Gastrocnemius medialis (tissue), 4 donors: ENCODE measurements around the gene ESF1. TPM values are rescaled to one million over a fixed set of nuclear protein-coding genes. Genes with fewer than 3 reads are reported as not detected.
A peak's percentile ranks its signal among the peaks of the same experiment; 100 is the strongest.

Experiments used
- ATAC-seq, 2 donors: fragments of 150-250 bp; one replicate each; pipeline ENCODE4 v1.9.1; 2016
- DNase-seq, 2 donors: peaks; one replicate each; pipeline ENCODE4 v3.0.0-alpha.2; 2019
- H3K27ac ChIP-seq, 4 donors: fragments of 200-600 bp; sonication (generic); 1 replicate in 1 of 4; 2 replicates in 3 of 4; pipeline ENCODE4 v1.5.1; 2016 to 2018; ENCODE audit warnings: mild to moderate bottlenecking in 2 of 4, moderate library complexity in 1 of 4
- H3K27me3 ChIP-seq, 3 donors: fragments of 200-600 bp; sonication (generic) in 2 of 3; 1 replicate in 1 of 3; 2 replicates in 2 of 3; pipeline versions ENCODE4 v1.5.1 to v1.6.0; 2016 to 2019; ENCODE audit warnings: mild to moderate bottlenecking in 1 of 3, moderate library complexity in 1 of 3
- H3K36me3 ChIP-seq, 2 donors: fragments of 200-600 bp; sonication (generic) in 1 of 2; one replicate each; pipeline ENCODE4 v1.5.1; 2017 to 2018
- H3K4me1 ChIP-seq, 2 donors: fragments of 200-600 bp; sonication (generic) in 1 of 2; one replicate each; pipeline ENCODE4 v1.5.1; 2016 to 2017; ENCODE audit warnings: mild to moderate bottlenecking in 2 of 2
- H3K4me3 ChIP-seq, 4 donors: fragments of 200-600 bp; sonication (generic) in 3 of 4; 1 replicate in 1 of 4; 2 replicates in 3 of 4; pipeline ENCODE4 v1.5.1; 2016 to 2019; ENCODE audit warnings: mild to moderate bottlenecking in 2 of 4
- H3K9me3 ChIP-seq, 3 donors: fragments of 200-600 bp; sonication (generic) in 2 of 3; 1 replicate in 1 of 3; 2 replicates in 2 of 3; pipeline ENCODE4 v1.5.1; 2016 to 2019
- POLR2A ChIP-seq, 2 donors: fragments of 450-650 bp; IDR thresholded peaks; one replicate each; pipeline ENCODE4 v1.6.1; 2017; ENCODE audit warnings: antibody characterized with exemption in 2 of 2, mild to moderate bottlenecking in 2 of 2, moderate library complexity in 2 of 2
- in situ Hi-C, 4 donors: fragments of 200-750 bp; cut with MboI; loops; one replicate each; pipeline versions ENCODE4 v1.15.0 to v1.8.0; 2017; ENCODE audit warnings: low sequenced_read_pairs in 4 of 4
- intact Hi-C: fragments of 100-400 bp; cut with DNase I; formaldehyde crosslinking; loops from one replicate; pipeline ENCODE4 v1.15.1; 2023; ENCODE audit warnings: low total_unique reads
- total RNA-seq, 4 donors: library from RNA; depleted of rRNA; stranded (reverse); fragments of >200 nt; gene quantifications; one replicate each; pipeline versions ENCODE4 v1.1.0 to v1.2.3, GENCODE V29; 2016
- TF ChIP-seq, protein P1 (sequence below), 5 experiments: fragments of 450-650 bp in 3 of 5; fragments of 200-600 bp in 2 of 5; sonication (generic) in 2 of 5; IDR thresholded peaks in 4 of 5; conservative IDR thresholded peaks in 1 of 5; 1 replicate in 4 of 5; 2 replicates in 1 of 5; pipeline ENCODE4 v1.5.1; 2016 to 2019; ENCODE audit warnings: antibody characterized with exemption in 5 of 5, mild to moderate bottlenecking in 3 of 5, moderate library complexity in 3 of 5

Gene ESF1
- total RNA-seq, 4 donors from 2014 or later = 8.6 to 12.2 (median 10.8) TPM

- ATAC-seq = no peak
- H3K4me1 ChIP-seq = peaks cover 0 to 4% of the 10 kb centered on the region in 2 donors
- intact Hi-C loops (no loop called here), in situ Hi-C loops (no loop called here)
- no peak for DNase-seq
- H3K27me3 ChIP-seq = no peaks in the 10 kb centered on the region
- peaks cover 0 to 59% of the 10 kb centered on the region in 2 donors for H3K36me3 ChIP-seq
- H3K4me3 ChIP-seq = no peak overlapping the region
- H3K9me3 ChIP-seq = no peaks in the 10 kb centered on the region
- H3K27ac ChIP-seq = peak overlapping the region in 1 of 4 donors; percentile 19
- no peak for TF ChIP-seq POLR2A (IDR thresholded peaks at IDR 0.05)
- TF ChIP-seq, protein P1, sequence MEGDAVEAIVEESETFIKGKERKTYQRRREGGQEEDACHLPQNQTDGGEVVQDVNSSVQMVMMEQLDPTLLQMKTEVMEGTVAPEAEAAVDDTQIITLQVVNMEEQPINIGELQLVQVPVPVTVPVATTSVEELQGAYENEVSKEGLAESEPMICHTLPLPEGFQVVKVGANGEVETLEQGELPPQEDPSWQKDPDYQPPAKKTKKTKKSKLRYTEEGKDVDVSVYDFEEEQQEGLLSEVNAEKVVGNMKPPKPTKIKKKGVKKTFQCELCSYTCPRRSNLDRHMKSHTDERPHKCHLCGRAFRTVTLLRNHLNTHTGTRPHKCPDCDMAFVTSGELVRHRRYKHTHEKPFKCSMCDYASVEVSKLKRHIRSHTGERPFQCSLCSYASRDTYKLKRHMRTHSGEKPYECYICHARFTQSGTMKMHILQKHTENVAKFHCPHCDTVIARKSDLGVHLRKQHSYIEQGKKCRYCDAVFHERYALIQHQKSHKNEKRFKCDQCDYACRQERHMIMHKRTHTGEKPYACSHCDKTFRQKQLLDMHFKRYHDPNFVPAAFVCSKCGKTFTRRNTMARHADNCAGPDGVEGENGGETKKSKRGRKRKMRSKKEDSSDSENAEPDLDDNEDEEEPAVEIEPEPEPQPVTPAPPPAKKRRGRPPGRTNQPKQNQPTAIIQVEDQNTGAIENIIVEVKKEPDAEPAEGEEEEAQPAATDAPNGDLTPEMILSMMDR (IDR thresholded peaks at IDR 0.05 in 4 of 5, conservative IDR thresholded peaks at IDR 0.05 in 1 of 5) = no peak
These were observed 24.7 kb upstream of the ESF1 start for GRCh38 chr20:13809373-13809772.

DNA sequence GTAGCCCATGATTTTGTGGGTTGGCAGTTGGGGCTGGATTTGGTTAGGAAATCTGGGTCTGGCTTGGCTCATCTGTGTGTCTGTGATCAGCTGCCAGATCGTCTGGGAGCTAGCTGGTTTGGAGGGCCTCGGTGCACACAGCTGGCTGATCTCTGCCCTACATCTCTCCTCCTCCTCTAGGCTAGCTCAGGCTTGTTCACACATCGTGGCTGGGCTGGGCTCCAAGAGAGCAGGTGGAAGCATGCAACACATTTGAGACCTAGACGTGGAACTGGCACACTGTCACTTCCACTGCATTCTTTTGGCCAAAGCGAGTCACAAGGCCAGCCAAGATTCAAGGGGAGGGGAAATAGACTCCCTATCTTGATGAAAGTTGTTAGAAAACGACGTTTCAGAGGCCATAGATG, 16.0 kb upstream of the ESF1 start:
- no peaks in the 10 kb centered on the region for H3K27me3 ChIP-seq
- TF ChIP-seq, protein P1 (IDR thresholded peaks at IDR 0.05 in 4 of 5, conservative IDR thresholded peaks at IDR 0.05 in 1 of 5) = no peak
- no peak for TF ChIP-seq POLR2A (IDR thresholded peaks at IDR 0.05)
- H3K27ac ChIP-seq = peak overlapping the region; percentile 63 to 78 (median 68)
- intact Hi-C loops (loop anchor here (1.0 to 5.0 kb wide), 2 partner anchors 16 to 57 kb away; partner anchors contain the start of gene ESF1), in situ Hi-C loops (no loop called here)
- H3K9me3 ChIP-seq = no peaks in the 10 kb centered on the region
- H3K4me1 ChIP-seq = peaks cover 15 to 22% of the 10 kb centered on the region in 2 donors
- peak; percentile 99 to 100 for ATAC-seq
- peaks cover 0 to 62% of the 10 kb centered on the region in 2 donors for H3K36me3 ChIP-seq
- DNase-seq = peak; percentile 91 to 98
- no peak overlapping the region for H3K4me3 ChIP-seq

DNA sequence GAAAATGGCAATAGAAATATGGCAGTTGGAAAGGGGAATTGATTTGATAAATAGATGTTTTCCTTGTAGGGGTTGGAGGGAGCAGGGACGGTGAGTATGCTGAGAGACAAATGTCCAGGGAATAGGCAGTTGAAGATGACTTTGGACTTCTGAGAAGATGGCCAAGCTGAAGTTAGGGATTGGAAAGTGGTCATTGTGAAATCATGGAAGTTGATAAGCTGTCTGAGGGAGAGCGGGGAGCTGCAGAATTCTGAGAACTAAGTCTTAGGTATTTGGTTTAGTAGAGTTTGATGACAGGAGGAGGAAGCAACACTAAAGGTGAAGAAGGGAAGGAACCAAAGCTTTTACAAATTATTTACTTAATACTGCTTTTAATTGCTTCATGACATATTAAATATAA, 15.3 kb upstream of the ESF1 start:
- ATAC-seq (no peak), DNase-seq (no peak)
- no peaks in the 10 kb centered on the region for H3K27me3 ChIP-seq
- H3K27ac ChIP-seq = peak overlapping the region; percentile 63 to 78 (median 68)
- intact Hi-C loops (loop anchor here (1.0 to 5.0 kb wide), 2 partner anchors 16 to 57 kb away; partner anchors contain the start of gene ESF1), in situ Hi-C loops (no loop called here)
- peaks cover 0 to 64% of the 10 kb centered on the region in 2 donors for H3K36me3 ChIP-seq
- no peak overlapping the region for H3K4me3 ChIP-seq
- TF ChIP-seq, protein P1 (IDR thresholded peaks at IDR 0.05 in 4 of 5, conservative IDR thresholded peaks at IDR 0.05 in 1 of 5) = no peak
- no peak for TF ChIP-seq POLR2A (IDR thresholded peaks at IDR 0.05)
- peaks cover 15 to 22% of the 10 kb centered on the region in 2 donors for H3K4me1 ChIP-seq
- H3K9me3 ChIP-seq = no peaks in the 10 kb centered on the region

GRCh38 chr20:13799040-13799439, 14.3 kb upstream of the ESF1 start:
- DNase-seq = no peak
- H3K9me3 ChIP-seq = no peaks in the 10 kb centered on the region
- no peak for ATAC-seq
- TF ChIP-seq, protein P1 (IDR thresholded peaks at IDR 0.05 in 4 of 5, conservative IDR thresholded peaks at IDR 0.05 in 1 of 5) = no peak
- no peak for TF ChIP-seq POLR2A (IDR thresholded peaks at IDR 0.05)
- peak overlapping the region in 1 of 4 donors; percentile 78 for H3K27ac ChIP-seq
- intact Hi-C loops = no loop called here
- no peak overlapping the region for H3K4me3 ChIP-seq
- H3K36me3 ChIP-seq = peaks cover 0 to 68% of the 10 kb centered on the region in 2 donors
- no peaks in the 10 kb centered on the region for H3K27me3 ChIP-seq
- H3K4me1 ChIP-seq = peaks cover 15 to 22% of the 10 kb centered on the region in 2 donors
- in situ Hi-C loops = no loop called here

GRCh38 chr20:13794667-13795066, 9.9 kb upstream of the ESF1 start:
- H3K36me3 ChIP-seq = peaks cover 0 to 77% of the 10 kb centered on the region in 2 donors
- no peak overlapping the region for H3K4me3 ChIP-seq
- H3K4me1 ChIP-seq = peaks cover 23 to 26% of the 10 kb centered on the region in 2 donors
- in situ Hi-C loops = no loop called here
- no peaks in the 10 kb centered on the region for H3K27me3 ChIP-seq
- H3K9me3 ChIP-seq = no peaks in the 10 kb centered on the region
- ATAC-seq = no peak
- no peak for DNase-seq
- no peak overlapping the region for H3K27ac ChIP-seq
- intact Hi-C loops = no loop called here
- TF ChIP-seq POLR2A (IDR thresholded peaks at IDR 0.05) = no peak
- TF ChIP-seq, protein P1 (IDR thresholded peaks at IDR 0.05 in 4 of 5, conservative IDR thresholded peaks at IDR 0.05 in 1 of 5) = no peak
